Uterus (tissue), 2 donors: Measurements from ENCODE around the gene CTSC.

ENCODE experiments used
- POLR2A ChIP-seq, 2 donors: fragments of 450-650 bp; IDR thresholded peaks; one replicate each; pipeline ENCODE4 v1.6.1; 2016; ENCODE audit warnings: antibody characterized with exemption in 2 of 2, mild to moderate bottlenecking in 1 of 2, moderate library complexity in 1 of 2
- TF ChIP-seq, protein P1 (sequence below), 4 experiments: fragments of 200-600 bp in 2 of 4; fragments of 450-650 bp in 2 of 4; sonication (generic) in 2 of 4; IDR thresholded peaks; one replicate each; pipeline ENCODE4 v1.5.1; 2016 to 2019; ENCODE audit warnings: antibody characterized with exemption in 4 of 4, mild to moderate bottlenecking in 2 of 4, moderate library complexity in 1 of 4

DNA sequence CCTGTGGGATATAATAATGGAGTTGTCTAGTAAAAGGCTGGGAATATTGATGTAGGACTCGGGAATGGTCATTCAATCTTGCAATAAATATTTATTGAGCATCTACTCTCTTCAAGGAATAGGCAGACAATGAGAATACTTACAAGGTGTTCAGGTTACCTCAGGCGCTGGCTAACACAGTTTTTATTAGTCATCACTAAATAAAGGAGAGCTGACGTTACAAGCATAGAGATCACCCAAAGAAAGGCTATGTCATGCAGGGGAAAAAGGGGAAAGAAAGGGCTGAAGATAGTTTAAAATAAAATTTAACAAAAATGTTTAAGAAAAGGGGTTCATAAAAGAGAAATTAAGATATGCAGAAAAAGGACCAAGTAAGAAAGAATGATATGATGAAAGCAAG, 15.8 kb upstream of the CTSC start:
- no peak for TF ChIP-seq POLR2A (IDR thresholded peaks at IDR 0.05)
- TF ChIP-seq, protein P1, sequence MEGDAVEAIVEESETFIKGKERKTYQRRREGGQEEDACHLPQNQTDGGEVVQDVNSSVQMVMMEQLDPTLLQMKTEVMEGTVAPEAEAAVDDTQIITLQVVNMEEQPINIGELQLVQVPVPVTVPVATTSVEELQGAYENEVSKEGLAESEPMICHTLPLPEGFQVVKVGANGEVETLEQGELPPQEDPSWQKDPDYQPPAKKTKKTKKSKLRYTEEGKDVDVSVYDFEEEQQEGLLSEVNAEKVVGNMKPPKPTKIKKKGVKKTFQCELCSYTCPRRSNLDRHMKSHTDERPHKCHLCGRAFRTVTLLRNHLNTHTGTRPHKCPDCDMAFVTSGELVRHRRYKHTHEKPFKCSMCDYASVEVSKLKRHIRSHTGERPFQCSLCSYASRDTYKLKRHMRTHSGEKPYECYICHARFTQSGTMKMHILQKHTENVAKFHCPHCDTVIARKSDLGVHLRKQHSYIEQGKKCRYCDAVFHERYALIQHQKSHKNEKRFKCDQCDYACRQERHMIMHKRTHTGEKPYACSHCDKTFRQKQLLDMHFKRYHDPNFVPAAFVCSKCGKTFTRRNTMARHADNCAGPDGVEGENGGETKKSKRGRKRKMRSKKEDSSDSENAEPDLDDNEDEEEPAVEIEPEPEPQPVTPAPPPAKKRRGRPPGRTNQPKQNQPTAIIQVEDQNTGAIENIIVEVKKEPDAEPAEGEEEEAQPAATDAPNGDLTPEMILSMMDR (IDR thresholded peaks at IDR 0.05): no peak
